Measurements from ENCODE around the gene FBXL7.

DNA sequence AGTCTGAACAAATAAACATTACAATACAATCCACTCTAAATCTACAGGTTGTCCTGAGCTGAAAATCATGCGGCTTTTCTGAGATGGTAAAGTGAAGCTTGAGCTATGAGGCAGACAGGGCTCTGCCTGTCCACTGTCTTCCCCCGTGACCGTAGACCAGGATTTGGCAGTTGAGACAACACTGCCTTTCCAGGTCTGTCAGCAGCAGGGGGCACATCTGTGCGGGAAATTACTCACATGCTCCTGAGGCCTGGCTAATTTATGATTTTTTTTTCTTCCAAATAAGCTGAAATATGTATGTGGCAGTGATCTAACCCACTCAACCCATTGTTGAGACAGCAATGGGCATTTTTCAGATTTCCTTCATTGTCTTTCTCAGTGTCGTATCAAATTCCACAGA is 307.9 kb downstream of the FBXL7 start:
- TF ChIP-seq, protein P1, sequence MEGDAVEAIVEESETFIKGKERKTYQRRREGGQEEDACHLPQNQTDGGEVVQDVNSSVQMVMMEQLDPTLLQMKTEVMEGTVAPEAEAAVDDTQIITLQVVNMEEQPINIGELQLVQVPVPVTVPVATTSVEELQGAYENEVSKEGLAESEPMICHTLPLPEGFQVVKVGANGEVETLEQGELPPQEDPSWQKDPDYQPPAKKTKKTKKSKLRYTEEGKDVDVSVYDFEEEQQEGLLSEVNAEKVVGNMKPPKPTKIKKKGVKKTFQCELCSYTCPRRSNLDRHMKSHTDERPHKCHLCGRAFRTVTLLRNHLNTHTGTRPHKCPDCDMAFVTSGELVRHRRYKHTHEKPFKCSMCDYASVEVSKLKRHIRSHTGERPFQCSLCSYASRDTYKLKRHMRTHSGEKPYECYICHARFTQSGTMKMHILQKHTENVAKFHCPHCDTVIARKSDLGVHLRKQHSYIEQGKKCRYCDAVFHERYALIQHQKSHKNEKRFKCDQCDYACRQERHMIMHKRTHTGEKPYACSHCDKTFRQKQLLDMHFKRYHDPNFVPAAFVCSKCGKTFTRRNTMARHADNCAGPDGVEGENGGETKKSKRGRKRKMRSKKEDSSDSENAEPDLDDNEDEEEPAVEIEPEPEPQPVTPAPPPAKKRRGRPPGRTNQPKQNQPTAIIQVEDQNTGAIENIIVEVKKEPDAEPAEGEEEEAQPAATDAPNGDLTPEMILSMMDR (IDR thresholded peaks at IDR 0.05; ENCODE audit: borderline replicate concordance, extremely low read depth, low read length, poor library complexity, severe bottlenecking) = peak; percentile 5
- no peak for TF ChIP-seq EZH2 (IDR thresholded peaks at IDR 0.05; ENCODE audit: borderline replicate concordance, low read depth, low read length, severe bottlenecking)

All from DND-41 (cell line).